IMR-90 (cell line): Measurements from ENCODE around the gene SF3A2. TPM values are rescaled to one million over a fixed set of nuclear protein-coding genes. Genes with fewer than 3 reads are reported as not detected.

Source experiments
- ATAC-seq: fragments of 200-7000 bp; cut with Tn5 transposase; 2 replicates; pipeline ENCODE4 v1.9.1; 2020; ENCODE audit warnings: low read depth, mild to moderate bottlenecking, moderate library complexity
- Bru-seq: library from RNA; stranded (reverse); fragments of 400-500 nt; gene quantifications from one replicate; lab custom pipeline; 2021; lab: Mats Ljungman, UMichigan
- BruChase-seq, 2 experiments: library from RNA; stranded (reverse); fragments of 400-500 nt; gene quantifications; one replicate each; lab custom pipeline; 2021; lab: Mats Ljungman, UMichigan
- BruUV-seq: library from RNA; stranded (reverse); fragments of 400-500 nt; replicated peaks from 2 replicates; lab custom pipeline; 2021; lab: Mats Ljungman, UMichigan
- CTCF ChIA-PET: fragments of 300-600 bp; formaldehyde crosslinking; extraction: SDS; loops from one replicate; lab custom pipeline; 2021; ENCODE audit warnings: antibody characterized with exemption; lab: Yijun Ruan, JAX
- POLR2A ChIA-PET: fragments of 300-600 bp; sonication (Branson Sonifier 250); formaldehyde crosslinking; loops from one replicate; lab custom pipeline; 2022; ENCODE audit warnings: antibody characterized with exemption; ENCODE audit not compliant: unreplicated experiment; lab: Charles Lee
- DNase-seq: peaks from one replicate; pipeline ENCODE4 v3.0.0; 2013
- H2AFZ ChIP-seq: replicated peaks from 2 replicates; pipeline ENCODE3; 2013; ENCODE audit warnings: low read length, mild to moderate bottlenecking; ENCODE audit not compliant: poor library complexity
- H2AK5ac ChIP-seq: 2 replicates; pipeline ENCODE4 v1.6.1; 2013; ENCODE audit warnings: low read depth, low read length, inconsistent platforms
- H2AK9ac ChIP-seq: replicated peaks from 2 replicates; pipeline ENCODE3; 2013; ENCODE audit warnings: mild to moderate bottlenecking, low read depth, low read length, moderate library complexity; ENCODE audit not compliant: poor library complexity
- H2BK120ac ChIP-seq: 2 replicates; pipeline ENCODE4 v1.6.1; 2013; ENCODE audit warnings: low read depth, low read length, inconsistent platforms
- H2BK15ac ChIP-seq: 3 replicates; pipeline ENCODE4 v1.6.1; 2013; ENCODE audit warnings: low read depth, low read length, inconsistent platforms
- H2BK20ac ChIP-seq: 2 replicates; pipeline ENCODE4 v1.6.1; 2013; ENCODE audit warnings: low read depth, mild to moderate bottlenecking, inconsistent platforms, low read length, moderate library complexity
- H2BK5ac ChIP-seq: 2 replicates; pipeline ENCODE4 v1.6.1; 2013; ENCODE audit warnings: mild to moderate bottlenecking, low read depth, low read length, inconsistent platforms; ENCODE audit not compliant: poor library complexity, severe bottlenecking
- H3K14ac ChIP-seq: replicated peaks from 2 replicates; pipeline ENCODE4 v1.6.1; 2013; ENCODE audit warnings: low read depth, low read length, inconsistent platforms
- H3K18ac ChIP-seq: 2 replicates; pipeline ENCODE4 v1.6.1; 2013; ENCODE audit warnings: low read depth, low read length, control low read depth
- H3K23ac ChIP-seq: 2 replicates; pipeline ENCODE4 v1.6.1; 2013; ENCODE audit warnings: low read depth, low read length, inconsistent platforms
- H3K27ac ChIP-seq: 2 replicates; pipeline ENCODE4 v1.5.1; 2013; ENCODE audit warnings: mild to moderate bottlenecking, control low read depth, low read length; ENCODE audit not compliant: insufficient read depth
- H3K27me3 ChIP-seq: 2 replicates; pipeline ENCODE4 v1.6.1; 2013; ENCODE audit warnings: low read length; ENCODE audit not compliant: control insufficient read depth, insufficient read depth
- H3K36me3 ChIP-seq: 2 replicates; pipeline ENCODE4 v1.6.1; 2013; ENCODE audit warnings: low read length, mixed read lengths; ENCODE audit not compliant: control insufficient read depth, insufficient read depth
- H3K4ac ChIP-seq: 2 replicates; pipeline ENCODE4 v1.6.1; 2013; ENCODE audit warnings: low read depth, low read length, inconsistent platforms
- H3K4me1 ChIP-seq: 2 replicates; pipeline ENCODE4 v1.6.1; 2013; ENCODE audit warnings: low read length, mixed read lengths; ENCODE audit not compliant: control insufficient read depth, insufficient read depth
- H3K4me2 ChIP-seq: 2 replicates; pipeline ENCODE4 v1.6.1; 2013; ENCODE audit warnings: low read depth, mild to moderate bottlenecking, control low read depth, low read length, moderate library complexity
- H3K4me3 ChIP-seq: 2 replicates; pipeline ENCODE4 v1.5.1; 2013; ENCODE audit warnings: low read depth, mild to moderate bottlenecking, control low read depth, low read length, moderate library complexity; ENCODE audit not compliant: insufficient read depth
- H3K56ac ChIP-seq: 2 replicates; pipeline ENCODE4 v1.6.1; 2013; ENCODE audit warnings: low read length, inconsistent platforms; ENCODE audit not compliant: insufficient read depth; ENCODE audit errors: extremely low read depth
- H3K79me1 ChIP-seq, 2 experiments: 2 replicates each; pipeline ENCODE4 v1.6.1; 2013; ENCODE audit warnings: low read length in 2 of 2, inconsistent platforms in 1 of 2, low read depth in 1 of 2
- H3K9ac ChIP-seq: 2 replicates; pipeline ENCODE4 v1.6.1; 2013; ENCODE audit warnings: low read depth, low read length, control low read depth
- H3K9me1 ChIP-seq: 2 replicates; pipeline ENCODE4 v1.6.1; 2013; ENCODE audit warnings: low read length, inconsistent platforms; ENCODE audit not compliant: insufficient read depth
- H3K9me3 ChIP-seq: 2 replicates; pipeline ENCODE4 v1.6.1; 2013; ENCODE audit warnings: low read length; ENCODE audit not compliant: control insufficient read depth, insufficient read depth
- H4K20me1 ChIP-seq: 2 replicates; pipeline ENCODE4 v1.6.1; 2013; ENCODE audit warnings: low read length, inconsistent platforms; ENCODE audit not compliant: insufficient read depth
- H4K5ac ChIP-seq: 2 replicates; pipeline ENCODE4 v1.6.1; 2013; ENCODE audit warnings: mild to moderate bottlenecking, low read depth, low read length, control low read depth
- H4K8ac ChIP-seq, 2 experiments: 2 replicates each; pipeline ENCODE4 v1.6.1; 2013; ENCODE audit warnings: low read depth in 2 of 2, low read length in 2 of 2, control low read depth in 1 of 2, inconsistent platforms in 1 of 2
- H4K91ac ChIP-seq: 2 replicates; pipeline ENCODE4 v1.6.1; 2013; ENCODE audit warnings: low read depth, low read length, inconsistent platforms; ENCODE audit not compliant: insufficient read depth
- BHLHE40 ChIP-seq: fragments of 150-350 bp; IDR thresholded peaks from 2 replicates; pipeline ENCODE4 v1.6.1; 2016; ENCODE audit warnings: mild to moderate bottlenecking, low read depth, low read length
- CEBPB ChIP-seq: IDR thresholded peaks from 2 replicates; pipeline ENCODE4 v1.6.1; 2012; ENCODE audit warnings: low read depth, low read length, improper control_type of control experiment
- CHD1 ChIP-seq: IDR thresholded peaks from 2 replicates; pipeline ENCODE4 v1.6.1; 2012; ENCODE audit warnings: low read depth, low read length, improper control_type of control experiment
- ELK1 ChIP-seq: fragments of 150-350 bp; IDR thresholded peaks from 2 replicates; pipeline ENCODE4 v1.6.1; 2016; ENCODE audit warnings: low read depth, mild to moderate bottlenecking, low read length, moderate library complexity, borderline replicate concordance
- MAFK ChIP-seq: IDR thresholded peaks from 2 replicates; pipeline ENCODE4 v1.6.1; 2012; ENCODE audit warnings: low read depth, low read length, improper control_type of control experiment
- MAZ ChIP-seq: IDR thresholded peaks from 2 replicates; pipeline ENCODE4 v1.6.1; 2012; ENCODE audit warnings: low read depth, mild to moderate bottlenecking, low read length, improper control_type of control experiment, moderate library complexity, borderline replicate concordance
- MXI1 ChIP-seq: IDR thresholded peaks from 2 replicates; pipeline ENCODE4 v1.6.1; 2012; ENCODE audit warnings: low read depth, mild to moderate bottlenecking, low read length, moderate library complexity, borderline replicate concordance
- NFE2L2 ChIP-seq: fragments of 150-350 bp; IDR thresholded peaks from 2 replicates; pipeline ENCODE4 v1.6.1; 2016; ENCODE audit warnings: low read depth, mild to moderate bottlenecking, low read length
- POLR2A ChIP-seq: IDR thresholded peaks from 2 replicates; pipeline ENCODE4 v1.6.1; 2012; ENCODE audit warnings: mild to moderate bottlenecking, low read depth, low read length
- RAD21 ChIP-seq: IDR thresholded peaks from 2 replicates; pipeline ENCODE4 v1.6.1; 2012; ENCODE audit warnings: low read length, improper control_type of control experiment
- RCOR1 ChIP-seq: IDR thresholded peaks from 2 replicates; pipeline ENCODE4 v1.6.1; 2012; ENCODE audit warnings: mild to moderate bottlenecking, low read length, improper control_type of control experiment; ENCODE audit not compliant: insufficient replicate concordance
- RFX5 ChIP-seq: IDR thresholded peaks from 2 replicates; pipeline ENCODE4 v1.8.0; 2012; ENCODE audit warnings: low read depth, mild to moderate bottlenecking, low read length, moderate library complexity
- SMC3 ChIP-seq: fragments of 150-350 bp; IDR thresholded peaks from 2 replicates; pipeline ENCODE4 v1.6.1; 2016; ENCODE audit warnings: low read depth, mild to moderate bottlenecking, antibody characterized with exemption, low read length, moderate library complexity
- USF2 ChIP-seq: fragments of 150-350 bp; IDR thresholded peaks from 2 replicates; pipeline ENCODE4 v1.6.1; 2017; ENCODE audit warnings: mild to moderate bottlenecking, antibody characterized with exemption, low read length, low read depth
- WGBS, 2 experiments: methylation state at CpG; one replicate each; pipeline versions ENCODE4 v1.1.5 to v1.1.7; 2013; ENCODE audit warnings: missing lambda C conversion rate in 2 of 2; ENCODE audit not compliant: insufficient read length in 1 of 2; ENCODE audit errors: extremely low coverage in 2 of 2; 5-methylcytosine and 5-hydroxymethylcytosine counted together
- dilution Hi-C: fragments of 300-500 bp; cut with HindIII; formaldehyde crosslinking; loops from one replicate; pipeline ENCODE4 v1.14.3; 2018; ENCODE audit warnings: low sequenced_read_pairs; ENCODE audit not compliant: unreplicated experiment
- in situ Hi-C: fragments of 300-500 bp; cut with MboI; formaldehyde crosslinking; loops from 3 replicates; pipeline ENCODE4 v1.14.3; 2019; ENCODE audit warnings: low sequenced_read_pairs, inconsistent platforms, mixed read lengths
- intact Hi-C: fragments of 100-400 bp; cut with micrococcal nuclease; formaldehyde crosslinking; loops from 2 replicates; pipeline ENCODE4 v1.10.0; 2022
- long read RNA-seq: library from polyadenylated mRNA; unstranded; transcript quantifications from one replicate; pipeline ENCODE4 v2.0.0, GENCODE V29; 2021; ENCODE audit not compliant: unreplicated experiment
- polyA plus RNA-seq, 3 experiments: library from polyadenylated mRNA; depleted of rRNA; stranded (reverse); fragments of >200 nt; gene quantifications; 2 replicates each; pipeline ENCODE4 v1.2.3, GENCODE V29; 2012; ENCODE audit warnings: low replicate concordance in 1 of 3
- total RNA-seq: library from RNA; depleted of rRNA; stranded (reverse); fragments of >200 nt; gene quantifications from 2 replicates; pipeline ENCODE4 v1.2.3, GENCODE V29; 2012; rRNA removed

SF3A2 gene
- 4.8 and 7.5 TPM in 2 replicates for total RNA-seq
- polyA plus RNA-seq (2012; rRNA removed) = 29.8 and 34.5 TPM in 2 replicates
- 18.6 and 34.5 TPM in 2 replicates for polyA plus RNA-seq (2012; cell fraction: cytosol; rRNA removed)
- polyA plus RNA-seq (2012; cell fraction: nucleus; rRNA removed; ENCODE audit: low replicate concordance) = 82.8 and 174 TPM in 2 replicates
- percentile 74 among the genes with signal in this experiment for Bru-seq, nascent RNA
- BruChase-seq, experiment 1, labeled RNA remaining after a 6-hour chase = percentile 72 among the genes with signal in this experiment
- BruChase-seq, experiment 2, labeled RNA remaining after a 2-hour chase = percentile 65 among the genes with signal in this experiment
- long read RNA-seq, transcript SF3A2-201 (9 exons, 1,963 nt) = major isoform, 5 of 25 reads
- long read RNA-seq, partial matches to known transcripts = 16 of 25 reads
- long read RNA-seq, other reads (novel, unspliced or antisense) = 4 of 25 reads

- Histone ChIP-seq H4K8ac (peak within 1 kb of the TSS; percentile 78 to 99), H4K5ac (peak within 1 kb of the TSS; percentile 79), H3K23ac (peak within 1 kb of the TSS; percentile 87), H2AFZ (peak within 1 kb of the TSS; percentile 99), H2BK5ac (peak within 1 kb of the TSS; percentile 90), H4K20me1 (peaks cover 47% of the 10 kb centered on the region), H2AK9ac (peak within 1 kb of the TSS; percentile 90), H3K36me3 (peaks cover 23% of the 10 kb centered on the region), H4K91ac (peak within 1 kb of the TSS; percentile 89), H3K4me3 (peak within 1 kb of the TSS; percentile 67), H2BK20ac (no peak within 1 kb of the TSS), H3K79me1 (peaks cover 0 to 64% of the 10 kb centered on the region in 2 experiments; a peak in 3 of 4 replicates), H3K27ac (peak within 1 kb of the TSS; percentile 93), H3K4ac (peak within 1 kb of the TSS; percentile 96), H3K9me3 (no peaks in the 10 kb centered on the region), H3K4me1 (peaks cover 22% of the 10 kb centered on the region), H2AK5ac (peak within 1 kb of the TSS; percentile 97), H3K27me3 (no peaks in the 10 kb centered on the region), H3K9me1 (peaks cover 13% of the 10 kb centered on the region), H3K18ac (peak within 1 kb of the TSS; percentile 68), H3K14ac (peak within 1 kb of the TSS; percentile 95), H2BK120ac (peak within 1 kb of the TSS; percentile 85), H3K9ac (peak within 1 kb of the TSS; percentile 84), H2BK15ac (peak within 1 kb of the TSS; percentile 55; the same call in 1 of the 3 replicates), H3K56ac (peak within 1 kb of the TSS; percentile 91), H3K4me2 (peak within 1 kb of the TSS; percentile 96)
- ChIA-PET CTCF (interaction anchor here (0.6 to 0.7 kb wide), 2 partner anchors 55 to 83 kb away, joined by 3 to 4 read pairs; no protein-coding TSS in a partner anchor), POLR2A (no interaction called here)
- no TSS peak for BruUV-seq
- in situ Hi-C loops (no loop called here), dilution Hi-C loops (no loop called here), intact Hi-C loops (loop anchor here (1.0 to 5.0 kb wide), 5 partner anchors 37 to 376 kb away; no protein-coding TSS in a partner anchor)
- 0% methylated on average over 8 of the region's 80 CpGs; no CpG with 5 or more reads in 1 of the 2 experiments for WGBS, 2 experiments
- ATAC-seq (peak; percentile 82), DNase-seq (peak; percentile 96)
- TF ChIP-seq POLR2A (peak; percentile 76), USF2 (peak; percentile 24; the same call in 1 of the 2 replicates), SMC3 (peak; percentile 74), RFX5 (peak; percentile 59), RAD21 (peak; percentile 94), ELK1 (no peak), RCOR1 (no peak), BHLHE40 (peak; percentile 16; the same call in 1 of the 2 replicates), MAFK (no peak), MAZ (peak; percentile 88), MXI1 (peak; percentile 81), NFE2L2 (no peak), CEBPB (peak; percentile 51; the same call in 1 of the 2 replicates), CHD1 (no peak)
These were observed at the start of gene SF3A2, which contains the start of gene PLEKHJ1 for GRCh38 chr19:2236314-2237050. Gene SF3A2 (plus strand): TSS chr19:2236824. CDS start chr19:2243419, 6,595 bp downstream. Gene PLEKHJ1 (minus strand): TSS chr19:2236329. CDS start chr19:2236248, 81 bp downstream.
